ENCODE results near the gene CD164L2.

CD164L2 gene

DNA sequence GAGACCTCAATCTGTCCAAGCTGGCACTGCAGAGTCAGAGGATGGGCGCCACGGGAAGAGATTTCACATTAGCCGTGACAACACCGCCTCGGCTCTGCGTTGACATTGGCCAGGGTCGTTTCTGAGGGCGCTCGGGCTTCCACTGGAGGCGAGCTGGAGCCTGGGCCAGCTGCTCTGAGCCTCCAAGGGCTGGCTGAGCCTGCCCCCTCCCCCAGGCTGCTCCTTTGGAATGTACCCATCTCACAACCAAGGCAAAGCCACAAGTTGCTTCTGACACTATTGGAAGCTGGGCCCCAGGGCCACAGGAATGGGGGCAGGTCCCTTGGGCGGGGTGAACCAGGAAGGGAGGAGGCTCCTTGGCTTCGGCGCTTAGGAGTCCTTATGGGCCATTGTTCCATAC is 21.9 kb upstream of the CD164L2 start:
- DNase-seq (ENCODE audit: low spot score), result no peak

DNA sequence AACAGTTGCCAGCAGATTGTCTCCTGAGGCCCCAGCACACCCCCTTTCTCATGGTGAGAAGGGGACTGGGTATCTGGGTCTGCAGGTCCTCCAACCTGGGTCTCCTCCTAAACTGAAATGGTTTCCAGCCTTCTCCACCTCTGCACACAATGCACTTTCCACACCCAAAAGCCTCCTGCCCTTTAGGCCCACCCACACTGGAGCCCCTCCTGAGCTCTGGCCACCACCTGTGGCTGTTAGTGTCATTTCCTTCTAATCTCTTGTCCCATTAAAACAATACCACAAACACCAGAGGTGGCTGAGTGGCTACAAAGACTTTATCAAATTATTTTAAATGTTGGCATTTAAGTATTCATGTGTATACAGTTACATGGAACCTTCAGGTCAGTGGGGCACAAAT is 20.8 kb upstream of the CD164L2 start:
- no peak for DNase-seq (ENCODE audit: low spot score)

DNA sequence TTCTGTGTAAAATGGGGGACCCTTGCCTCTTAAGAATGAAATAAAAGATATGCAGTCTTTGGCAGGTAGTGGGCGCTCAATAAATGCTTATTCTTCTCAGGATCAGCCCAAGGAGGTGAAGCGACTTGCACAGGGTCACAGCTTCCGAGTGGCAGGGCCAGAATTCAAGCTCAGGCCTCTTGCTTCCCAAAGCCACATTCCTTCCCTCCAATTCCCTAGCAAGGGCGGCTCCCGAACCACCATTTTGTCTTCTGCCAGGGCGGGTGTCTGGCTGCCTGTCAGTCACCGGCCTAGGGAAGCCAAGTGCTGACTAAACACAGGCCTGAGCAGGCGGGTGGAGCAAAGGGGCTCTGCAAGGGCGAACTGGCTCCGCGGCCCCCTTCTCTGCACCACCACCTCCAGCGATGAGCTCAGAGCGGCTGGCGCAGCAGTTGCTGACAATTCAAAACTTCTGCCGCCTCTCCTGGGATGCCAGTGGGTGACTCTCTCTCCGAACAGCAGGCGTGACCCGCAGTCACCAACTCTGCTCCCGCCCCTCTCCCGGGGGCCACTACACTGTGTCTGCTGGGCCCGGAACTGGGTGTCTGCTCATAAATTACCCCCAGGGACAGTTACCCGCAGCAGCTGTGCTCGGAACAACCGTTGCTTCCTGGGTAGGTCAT is 20.1 kb upstream of the CD164L2 start:
- no peak for DNase-seq (ENCODE audit: low spot score)

DNA sequence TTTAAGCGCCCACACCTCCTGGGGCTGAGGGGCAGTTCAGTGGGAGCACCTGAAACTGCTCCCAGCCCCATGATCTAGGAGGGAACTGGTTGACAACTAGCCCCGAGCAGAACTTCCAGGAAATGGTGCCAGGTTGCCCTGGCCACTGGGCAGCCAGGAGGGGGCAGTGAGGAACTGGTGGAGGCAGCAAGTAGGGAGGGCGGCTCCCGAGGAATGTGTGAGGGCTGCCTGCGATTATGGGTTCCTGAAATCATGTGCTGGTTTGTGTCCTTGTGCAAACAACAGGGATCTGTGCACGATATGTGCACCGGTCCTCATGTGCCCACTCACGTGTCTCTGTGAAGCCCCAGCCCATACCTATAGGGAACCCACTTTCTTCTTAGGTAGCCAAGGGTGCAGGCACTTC is 19.2 kb upstream of the CD164L2 start:
- DNase-seq (ENCODE audit: low spot score), result peak; percentile 58

DNA sequence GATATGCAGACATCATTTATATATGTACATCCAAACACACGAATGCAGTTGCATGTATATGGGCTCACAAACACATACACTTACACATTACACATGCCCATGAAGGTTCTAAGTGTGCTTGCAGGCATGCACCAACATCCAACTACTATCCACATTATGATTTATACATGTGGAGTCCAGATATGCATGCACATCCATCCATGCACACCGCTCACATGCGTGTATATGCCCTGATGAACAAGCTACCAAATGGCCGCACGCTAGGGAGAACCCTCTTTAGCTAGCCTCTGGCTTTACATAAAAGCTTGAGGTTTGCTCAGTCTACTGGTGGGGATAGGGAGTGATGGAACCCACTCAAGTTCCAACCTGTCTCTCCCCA is 17.8 kb upstream of the CD164L2 start:
- no peak for DNase-seq (ENCODE audit: low spot score)

DNA sequence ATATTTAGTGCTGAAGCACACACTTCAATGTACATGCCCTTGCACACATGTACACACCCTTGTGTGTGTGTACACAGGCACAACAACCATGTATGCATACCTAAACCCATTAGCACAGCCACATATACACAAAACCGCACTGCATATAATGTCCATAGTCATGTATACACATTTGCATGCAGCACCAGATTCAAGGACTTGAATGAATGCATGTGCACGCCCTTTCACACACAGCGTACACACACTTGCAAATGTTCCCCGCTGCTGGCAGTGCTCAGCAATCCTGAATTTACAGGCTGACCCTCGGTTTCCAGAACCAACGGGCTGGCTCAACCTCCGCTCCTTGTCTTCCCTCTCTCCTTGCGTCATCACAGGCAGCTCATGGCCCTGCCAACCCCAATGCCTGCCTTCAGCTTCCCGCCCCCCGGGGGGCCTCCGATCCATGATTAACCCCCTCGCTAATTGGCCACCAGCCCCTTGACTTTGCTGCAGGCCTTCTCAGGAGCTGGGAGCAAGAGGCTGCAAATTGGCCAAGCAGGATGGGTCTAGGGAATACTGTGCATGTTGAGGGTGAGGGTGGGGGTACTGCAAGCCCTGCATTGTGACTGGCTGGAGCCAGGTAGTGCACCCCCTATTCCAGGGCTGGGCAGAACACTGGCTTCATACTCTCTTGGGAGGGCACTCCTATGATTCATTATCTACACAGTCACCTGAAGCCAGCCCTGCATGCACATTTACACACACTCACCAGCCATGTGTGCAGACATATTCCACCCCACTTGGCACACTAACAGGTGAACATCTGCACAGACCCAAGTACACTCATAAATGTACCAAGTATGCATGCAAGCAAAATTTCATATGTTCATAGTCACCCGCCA is 17.2 kb upstream of the CD164L2 start:
- DNase-seq (ENCODE audit: low spot score), result no peak

DNA sequence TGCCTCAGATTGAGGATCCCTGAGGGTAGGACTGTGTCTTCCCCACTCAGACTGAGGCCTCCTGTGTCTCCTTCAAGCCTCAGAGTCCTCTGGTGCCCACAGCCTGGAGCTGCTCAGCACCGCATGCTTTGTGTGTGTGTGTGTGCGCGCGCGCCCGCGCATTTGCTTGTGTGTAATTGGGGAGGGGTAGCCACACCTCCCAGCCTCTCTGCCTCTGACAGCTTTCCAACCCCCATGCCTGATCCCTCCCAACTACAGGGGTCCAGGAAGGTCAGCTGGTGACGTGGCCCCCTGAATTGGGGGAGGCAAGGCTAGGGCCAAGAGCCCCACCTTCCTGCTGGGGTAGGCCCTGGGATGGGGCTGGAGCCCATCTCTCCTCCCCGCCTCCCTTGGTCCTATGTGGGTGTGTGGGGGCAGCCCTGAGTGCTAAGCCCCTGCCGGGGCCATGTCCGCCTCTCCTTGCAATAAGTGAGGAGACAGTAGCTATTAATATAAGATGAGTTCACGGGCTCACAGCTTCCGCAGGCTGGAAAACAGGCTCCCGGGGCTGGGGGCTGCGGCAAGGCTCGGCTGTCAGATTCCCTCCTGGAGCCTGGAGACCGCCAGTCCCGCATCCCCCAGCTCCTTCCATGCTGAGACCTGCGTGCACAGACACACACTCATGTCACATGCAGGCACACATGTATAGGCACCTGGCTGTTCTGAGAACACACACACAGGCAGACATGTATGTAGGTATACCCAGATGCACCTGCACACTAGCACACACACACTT is 16.3 kb upstream of the CD164L2 start:
- no peak for DNase-seq (ENCODE audit: low spot score)

DNA sequence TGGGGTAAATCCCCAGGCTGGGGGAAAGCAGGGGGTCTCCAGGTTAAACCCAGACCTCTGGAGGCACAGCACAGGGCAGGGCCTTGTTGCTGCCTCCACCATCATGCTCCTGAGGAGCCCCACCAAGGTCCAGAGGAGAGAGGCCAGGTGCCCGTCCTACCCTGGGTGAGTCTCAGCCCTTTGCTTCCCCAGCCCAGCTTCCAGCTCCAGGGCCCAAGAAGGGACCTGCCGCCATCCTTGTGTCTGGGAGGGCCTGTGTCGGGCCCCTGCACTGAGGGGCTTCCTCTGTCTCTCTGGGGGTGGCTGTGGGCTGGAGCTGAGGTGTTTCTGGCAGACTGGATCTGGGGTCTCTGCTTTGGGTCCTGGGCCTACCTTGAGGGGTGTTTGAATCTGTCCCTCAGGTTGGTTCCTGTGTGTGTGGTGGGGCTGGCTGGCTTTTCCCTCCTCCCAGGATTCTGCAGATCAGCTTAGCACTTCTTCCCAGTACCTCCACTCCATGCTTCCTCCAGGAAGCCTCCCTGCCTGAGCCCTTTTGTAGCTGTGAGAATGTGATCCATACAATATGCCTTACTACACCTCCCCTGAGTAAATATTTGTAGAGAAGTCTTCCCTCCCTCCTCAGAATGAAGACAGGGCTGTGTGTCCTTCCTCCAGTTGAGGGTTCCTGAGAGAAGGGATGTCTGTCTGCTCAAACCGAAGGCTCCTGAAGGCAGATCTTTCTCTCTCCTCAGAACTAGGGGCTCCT is 15.4 kb upstream of the CD164L2 start:
- DNase-seq (ENCODE audit: low spot score), result no peak

DNA sequence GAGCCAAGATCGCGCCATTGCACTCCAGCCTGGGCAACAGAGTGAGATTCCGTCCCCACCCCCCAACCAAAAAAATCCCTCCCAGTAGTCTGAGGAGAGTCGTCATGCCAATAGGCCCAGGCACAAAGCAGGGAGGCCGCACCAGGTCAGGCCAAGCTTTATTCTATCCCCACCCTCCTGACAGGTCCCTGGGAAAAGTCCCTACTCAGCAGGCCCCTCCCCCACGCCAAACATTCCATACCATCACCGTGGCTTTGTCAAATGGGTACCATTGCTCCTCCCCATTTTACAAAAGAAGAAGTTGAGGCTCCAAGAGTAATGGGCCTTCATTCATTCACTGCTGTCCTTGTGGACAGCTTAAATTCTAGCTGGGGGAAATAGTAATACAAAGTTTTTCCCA is 14.6 kb upstream of the CD164L2 start:
- DNase-seq (ENCODE audit: low spot score), result no peak

DNA sequence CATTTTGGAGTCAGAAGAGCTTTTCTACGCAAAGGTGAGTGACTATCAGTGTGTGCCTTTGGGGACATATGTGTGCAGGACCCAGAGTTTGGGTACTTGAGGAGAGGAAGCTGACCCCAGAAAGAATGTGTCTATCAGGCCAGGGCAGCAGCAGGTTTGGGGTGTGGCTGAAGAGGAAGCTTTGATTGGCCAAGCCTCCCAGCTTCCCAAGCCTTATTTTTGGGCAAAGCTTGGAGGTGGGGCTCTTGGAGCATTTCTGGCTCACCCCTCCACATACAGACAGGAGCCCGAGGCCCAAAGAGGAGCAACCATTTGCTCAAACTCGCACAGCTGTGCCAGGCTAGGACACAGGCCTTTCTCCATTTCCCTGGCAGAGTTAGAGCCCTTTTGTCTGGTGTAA is 14.0 kb upstream of the CD164L2 start:
- no peak for DNase-seq (ENCODE audit: low spot score)

DNA sequence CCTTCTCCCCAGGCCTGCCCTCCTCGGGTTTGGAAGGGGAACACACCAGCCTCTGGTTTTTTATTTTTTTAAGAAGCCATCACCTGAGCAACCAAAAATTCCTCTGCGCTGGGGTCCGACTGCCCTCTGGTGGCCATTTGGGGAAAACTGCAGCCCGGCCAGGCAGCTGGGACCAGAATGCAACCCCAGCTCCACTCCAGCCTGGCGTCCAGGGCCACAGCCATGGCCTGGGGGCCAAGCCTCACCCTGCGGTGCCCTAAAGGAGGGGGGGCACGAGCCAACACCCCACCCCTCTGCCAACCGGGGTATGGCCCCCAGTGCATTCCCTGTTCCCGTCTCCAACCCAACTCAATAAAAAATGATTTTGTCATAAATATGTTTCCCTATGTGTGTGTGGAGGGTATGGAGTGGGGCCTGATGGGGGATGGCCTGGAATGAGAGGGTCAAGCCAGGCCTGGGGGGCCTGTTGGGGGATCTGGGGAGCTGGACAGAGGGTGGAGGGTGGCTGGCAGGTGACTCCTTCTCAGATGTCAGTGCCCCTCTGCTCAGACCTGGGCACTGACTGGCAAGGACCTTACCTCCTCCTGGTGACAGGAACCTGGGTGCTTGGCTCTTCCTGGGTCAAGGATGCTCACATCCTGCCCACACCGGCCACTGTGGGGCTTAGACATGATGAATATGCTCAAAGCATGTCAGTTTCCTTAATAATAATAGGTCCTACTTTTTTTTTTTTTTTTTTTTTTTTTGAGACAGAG is 12.5 kb upstream of the CD164L2 start:
- peak; percentile 87 for DNase-seq (ENCODE audit: low spot score)

DNA sequence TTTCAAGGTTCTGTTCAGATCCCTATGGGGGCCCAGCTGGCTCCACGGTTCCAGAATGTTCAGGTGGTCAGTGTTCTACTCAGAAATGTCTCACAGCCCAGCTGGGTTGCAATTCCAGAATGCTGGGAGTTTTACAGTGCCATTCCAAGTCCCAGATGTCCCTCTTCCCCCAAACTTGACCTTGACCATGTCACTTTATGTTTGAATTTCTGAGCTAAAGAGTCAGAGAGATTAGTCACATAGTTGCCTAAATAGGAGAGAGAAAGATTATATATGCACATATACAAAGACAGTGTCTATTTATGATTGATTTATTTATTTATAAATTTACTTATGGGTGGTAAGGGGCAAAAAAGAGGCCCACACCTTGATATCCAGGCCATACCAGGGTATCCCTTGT is 11.8 kb upstream of the CD164L2 start:
- DNase-seq (ENCODE audit: low spot score), result no peak

DNA sequence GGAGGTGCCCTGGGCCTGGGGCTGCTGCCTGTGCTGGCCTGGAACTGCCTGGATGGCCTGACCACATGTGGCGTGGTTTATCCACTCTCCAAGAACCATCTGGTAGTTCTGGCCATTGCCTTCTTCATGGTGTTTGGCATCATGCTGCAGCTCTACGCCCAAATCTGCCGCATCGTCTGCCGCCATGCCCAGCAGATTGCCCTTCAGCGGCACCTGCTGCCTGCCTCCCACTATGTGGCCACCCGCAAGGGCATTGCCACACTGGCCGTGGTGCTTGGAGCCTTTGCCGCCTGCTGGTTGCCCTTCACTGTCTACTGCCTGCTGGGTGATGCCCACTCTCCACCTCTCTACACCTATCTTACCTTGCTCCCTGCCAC is 11.1 kb upstream of the CD164L2 start:
- no peak for DNase-seq (ENCODE audit: low spot score)

DNA sequence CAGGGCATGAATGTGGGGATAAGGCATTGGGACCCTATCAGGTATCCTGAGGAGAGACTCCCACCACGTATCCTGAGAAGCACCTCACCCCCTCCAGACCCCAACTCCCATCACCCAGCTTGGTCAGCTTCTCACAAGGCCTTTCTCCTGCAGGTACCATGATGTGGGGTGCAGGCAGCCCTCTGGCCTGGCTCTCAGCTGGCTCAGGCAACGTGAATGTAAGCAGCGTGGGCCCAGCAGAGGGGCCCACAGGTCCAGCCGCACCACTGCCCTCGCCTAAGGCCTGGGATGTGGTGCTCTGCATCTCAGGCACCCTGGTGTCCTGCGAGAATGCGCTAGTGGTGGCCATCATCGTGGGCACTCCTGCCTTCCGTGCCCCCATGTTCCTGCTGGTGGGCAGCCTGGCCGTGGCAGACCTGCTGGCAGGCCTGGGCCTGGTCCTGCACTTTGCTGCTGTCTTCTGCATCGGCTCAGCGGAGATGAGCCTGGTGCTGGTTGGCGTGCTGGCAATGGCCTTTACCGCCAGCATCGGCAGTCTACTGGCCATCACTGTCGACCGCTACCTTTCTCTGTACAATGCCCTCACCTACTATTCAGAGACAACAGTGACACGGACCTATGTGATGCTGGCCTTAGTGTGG is 10.6 kb upstream of the CD164L2 start:
- no peak for DNase-seq (ENCODE audit: low spot score)

DNA sequence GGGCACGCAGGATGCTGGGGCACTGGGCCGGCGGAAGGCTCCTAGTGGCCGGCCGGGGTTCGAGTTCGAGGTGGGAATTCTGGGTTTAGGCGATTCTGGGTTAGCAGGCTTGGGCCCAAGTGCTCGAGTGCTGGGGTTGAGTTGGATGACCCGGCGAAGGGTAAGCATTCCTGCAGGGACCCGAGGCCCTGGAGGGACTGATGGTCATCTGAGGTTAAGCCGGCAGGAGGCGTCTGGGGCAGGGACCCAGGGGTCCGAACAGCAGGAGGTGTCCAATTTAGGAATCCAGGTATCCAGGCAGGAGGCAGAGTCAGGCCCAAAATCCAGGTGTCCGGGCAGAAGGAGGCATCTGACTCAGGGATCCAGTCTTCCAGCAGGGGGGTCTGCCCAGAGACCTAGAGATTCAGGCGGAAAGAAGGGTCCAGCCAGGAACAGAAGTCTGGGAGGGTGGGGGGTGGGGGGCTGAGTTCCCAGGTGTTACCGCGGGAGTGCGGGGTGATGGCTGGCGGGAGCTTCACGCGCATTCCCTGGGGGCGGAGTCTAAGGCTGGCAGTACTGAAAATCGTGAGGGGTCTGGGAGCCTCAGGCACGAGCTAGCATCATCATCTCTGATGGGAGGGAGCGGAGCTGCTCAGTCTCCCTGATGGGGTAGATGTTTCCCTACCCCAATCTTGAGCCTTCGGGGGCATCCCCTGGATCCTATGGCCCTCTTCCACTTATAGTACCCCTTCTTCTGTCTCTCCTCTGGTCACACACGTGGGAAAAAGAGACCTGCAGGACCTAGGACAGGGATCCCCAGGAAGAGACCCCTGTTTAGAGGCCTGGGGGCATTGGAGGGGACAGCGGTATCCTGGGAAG is 9.9 kb upstream of the CD164L2 start:
- peak; percentile 25 for DNase-seq (ENCODE audit: low spot score)

DNA sequence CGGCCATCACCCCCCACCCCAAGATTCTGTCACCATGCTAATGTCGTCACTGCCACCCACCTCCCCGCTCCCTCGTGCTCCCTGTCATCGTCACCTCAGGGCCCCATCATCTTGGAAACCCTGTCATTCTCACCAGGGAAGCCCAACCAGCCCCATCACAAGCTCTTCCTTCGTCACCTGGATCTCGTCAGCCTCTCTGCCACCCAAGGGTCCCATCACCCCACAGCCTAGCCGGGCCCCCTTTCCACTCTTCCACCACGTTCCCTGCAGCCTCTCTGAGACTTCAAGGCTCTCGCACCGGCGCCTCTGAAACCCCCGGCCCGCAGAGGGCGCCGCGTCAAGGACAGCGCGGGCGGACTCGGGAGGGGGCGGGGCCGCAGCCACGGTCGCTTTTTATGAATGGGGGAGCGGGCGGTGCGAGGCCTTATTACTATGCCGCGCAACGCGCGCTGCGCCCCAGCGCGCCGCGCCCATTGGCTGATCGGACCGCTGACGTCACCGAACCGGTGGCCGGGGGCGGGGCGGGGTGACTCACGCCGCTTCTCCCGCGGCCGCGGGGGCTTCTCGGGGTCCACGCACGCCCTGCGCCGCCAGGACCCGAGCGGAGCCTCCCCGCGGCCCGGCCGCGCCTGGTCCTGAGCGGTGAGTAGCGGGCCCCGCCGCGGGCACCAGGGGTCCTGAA is 9.1 kb upstream of the CD164L2 start, which contains the start of gene GPR3:
TSS of gene GPR3 (plus strand) at position 527 of the 682 bp plus-strand sequence. CDS start 1,177 bp downstream, outside the sequence.
- DNase-seq (ENCODE audit: low spot score), result peak; percentile 97

DNA sequence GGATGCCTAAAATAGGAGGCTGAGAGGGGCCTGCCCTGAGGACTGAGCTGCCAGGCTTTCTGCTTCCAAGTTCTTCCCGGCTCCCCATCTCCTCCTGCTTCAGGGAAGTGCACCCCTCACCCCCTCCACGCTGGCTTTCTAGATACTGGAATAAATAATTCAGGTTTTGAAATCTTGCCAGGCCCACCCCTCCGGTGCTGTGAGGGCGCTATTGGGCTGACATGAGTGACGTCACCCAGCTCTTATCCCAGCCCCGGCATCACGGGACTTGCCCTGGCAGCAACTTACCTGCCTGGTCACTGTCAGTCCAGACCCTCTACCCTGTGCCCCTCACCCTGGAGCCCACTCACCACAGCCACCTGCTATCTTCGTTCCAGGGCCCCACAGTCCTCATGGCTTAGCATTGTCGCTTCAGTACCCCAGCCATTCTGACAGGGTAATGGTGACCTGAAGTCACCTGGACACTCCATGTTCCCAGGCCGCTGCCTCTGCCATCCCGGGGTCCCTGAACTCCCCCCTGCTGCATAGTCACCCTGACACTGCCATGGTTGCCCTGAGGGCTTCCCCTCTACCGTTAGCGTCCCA is 8.5 kb upstream of the CD164L2 start:
- peak; percentile 59 for DNase-seq (ENCODE audit: low spot score)

DNA sequence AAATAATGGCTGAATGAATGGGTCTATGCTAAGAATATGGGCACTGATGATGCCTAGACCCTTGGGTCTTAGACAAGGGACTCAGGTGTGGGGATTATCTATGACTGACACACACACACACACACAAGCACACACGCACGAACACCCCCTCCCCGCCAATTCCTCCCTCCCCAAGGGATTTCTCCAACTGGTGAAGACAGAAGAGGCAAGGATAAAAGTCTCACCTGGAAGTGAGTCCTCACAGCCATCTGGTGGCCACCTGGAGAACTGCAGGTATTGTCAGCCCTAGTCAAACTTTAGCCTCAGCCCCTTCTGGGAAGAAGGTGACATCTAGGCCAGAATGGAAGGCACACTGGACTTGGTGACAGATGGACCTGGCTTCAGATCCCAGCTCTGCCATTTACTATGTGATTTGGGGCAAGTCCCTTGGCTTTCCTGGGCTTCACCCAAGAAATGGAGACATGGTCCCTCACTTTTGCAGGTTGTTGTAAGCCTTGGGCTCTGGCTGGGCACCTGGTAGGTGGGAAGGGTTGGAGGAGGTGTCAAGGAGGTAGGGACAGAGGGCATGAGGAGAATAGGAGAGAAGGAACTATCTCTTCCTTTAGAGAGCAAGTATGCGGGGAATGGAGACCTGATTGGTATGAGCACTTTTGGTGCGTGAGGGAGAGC is 5.3 kb upstream of the CD164L2 start:
- DNase-seq (ENCODE audit: low spot score), result peak; percentile 62
